Endothelial cell of umbilical vein (primary cell): ENCODE data around the gene CLEC5A. TPM values are rescaled to one million over a fixed set of nuclear protein-coding genes. Genes with fewer than 3 reads are reported as not detected.

Source experiments
- BruUV-seq: library from RNA; stranded (reverse); fragments of 400-500 nt; replicated peaks from 2 replicates; lab custom pipeline; 2021; lab: Mats Ljungman, UMichigan
- CTCF ChIA-PET: fragments of 300-600, 350-600 bp; sonication (Branson Sonifier 250); formaldehyde crosslinking; loops from one replicate; lab custom pipeline; 2021; ENCODE audit warnings: antibody characterized with exemption, inconsistent platforms; lab: Charles Lee
- POLR2A ChIA-PET: fragments of 300-600, 350-600 bp; sonication (Branson Sonifier 250); formaldehyde crosslinking; loops from one replicate; lab custom pipeline; 2021; ENCODE audit warnings: antibody characterized with exemption, inconsistent platforms; lab: Charles Lee
- DNase-seq: peaks from one replicate; pipeline ENCODE4 v3.0.0-alpha.2; 2011; ENCODE audit warnings: low read depth, low spot score
- FAIRE-seq: peaks from 2 replicates; lab custom pipeline; 2011; peaks lifted over from hg19 to GRCh38; lab: Jason Lieb, UNC
- H2AFZ ChIP-seq: 2 replicates; pipeline ENCODE4 v1.6.0; 2012; ENCODE audit warnings: low read depth, low read length, control low read depth, inconsistent platforms
- H3K27ac ChIP-seq: 2 replicates; pipeline ENCODE4 v1.5.1; 2011; ENCODE audit warnings: low read depth, mild to moderate bottlenecking, control low read depth, low read length, moderate library complexity; ENCODE audit not compliant: insufficient read depth
- H3K27me3 ChIP-seq, 2 experiments: 2 replicates each; pipeline versions ENCODE4 v1.6.0 to v1.6.1; 2011; ENCODE audit warnings: low read length in 2 of 2, mixed read lengths in 1 of 2; ENCODE audit not compliant: control insufficient read depth in 2 of 2, insufficient read depth in 2 of 2
- H3K36me3 ChIP-seq, 2 experiments: 2 replicates in 1 of 2; 3 replicates in 1 of 2; pipeline ENCODE4 v1.5.1; 2011; ENCODE audit warnings: low read length in 2 of 2, mild to moderate bottlenecking in 1 of 2, moderate library complexity in 1 of 2; ENCODE audit not compliant: control insufficient read depth in 2 of 2, insufficient read depth in 2 of 2; ENCODE audit errors: extremely low read depth in 1 of 2
- H3K4me1 ChIP-seq: 3 replicates; pipeline ENCODE4 v1.5.1; 2011; ENCODE audit warnings: mild to moderate bottlenecking, low read length; ENCODE audit not compliant: control insufficient read depth, insufficient read depth; ENCODE audit errors: extremely low read depth
- H3K4me2 ChIP-seq: 2 replicates; pipeline ENCODE4 v1.6.1; 2011; ENCODE audit warnings: low read length, control low read depth, mixed read lengths; ENCODE audit not compliant: insufficient read depth
- H3K4me3 ChIP-seq, 3 experiments: fragments of 200-600 bp in 1 of 3; sonication (generic), shearing (Covaris generic) in 1 of 3; replicated peaks in 1 of 3; 2 replicates each; pipeline ENCODE4 v1.5.1; 2011 to 2016; ENCODE audit warnings: control low read depth in 3 of 3, low read length in 3 of 3, mild to moderate bottlenecking in 2 of 3, inconsistent platforms in 1 of 3, low read depth in 1 of 3, moderate library complexity in 1 of 3; ENCODE audit not compliant: insufficient read depth in 1 of 3
- H3K79me2 ChIP-seq: 2 replicates; pipeline ENCODE4 v1.6.0; 2012; ENCODE audit warnings: low read length, inconsistent platforms; ENCODE audit not compliant: control insufficient read depth, insufficient read depth
- H3K9ac ChIP-seq: replicated peaks from 2 replicates; pipeline ENCODE3; 2011; ENCODE audit warnings: low read length, control low read depth; ENCODE audit not compliant: insufficient read depth; ENCODE audit errors: extremely low read depth
- H3K9me1 ChIP-seq: replicated peaks from 3 replicates; pipeline ENCODE4 v1.6.0; 2011; ENCODE audit warnings: mild to moderate bottlenecking, low read length; ENCODE audit not compliant: control insufficient read depth, insufficient read depth; ENCODE audit errors: extremely low read depth
- H3K9me3 ChIP-seq: replicated peaks from 2 replicates; pipeline ENCODE4 v1.5.1; 2012; ENCODE audit warnings: low read length, inconsistent platforms; ENCODE audit not compliant: control insufficient read depth, insufficient read depth
- H4K20me1 ChIP-seq: replicated peaks from 2 replicates; pipeline ENCODE3; 2011; ENCODE audit warnings: mild to moderate bottlenecking, low read length; ENCODE audit not compliant: control insufficient read depth, insufficient read depth; ENCODE audit errors: extremely low read depth
- EZH2 ChIP-seq: IDR thresholded peaks from 2 replicates; pipeline ENCODE4 v1.6.1; 2012; ENCODE audit warnings: borderline replicate concordance, low read depth, mild to moderate bottlenecking, moderate library complexity, low read length, inconsistent platforms; ENCODE audit not compliant: severe bottlenecking
- FOS ChIP-seq: IDR thresholded peaks from 2 replicates; pipeline ENCODE4 v1.6.1; 2011; ENCODE audit warnings: mild to moderate bottlenecking, low read length, moderate library complexity, borderline replicate concordance; ENCODE audit not compliant: insufficient read depth
- GATA2 ChIP-seq: IDR thresholded peaks from 2 replicates; pipeline ENCODE4 v1.7.0; 2011; ENCODE audit warnings: low read depth, mild to moderate bottlenecking, moderate library complexity, mixed read lengths, low read length; ENCODE audit not compliant: insufficient read length, insufficient read depth
- JUN ChIP-seq: IDR thresholded peaks from 2 replicates; pipeline ENCODE4 v1.6.1; 2011; ENCODE audit warnings: borderline replicate concordance, low read depth; ENCODE audit not compliant: insufficient read length, insufficient read depth
- MYC ChIP-seq: IDR thresholded peaks from one replicate; pipeline ENCODE4 v1.6.1; 2011; ENCODE audit warnings: mild to moderate bottlenecking, low read depth, low read length
- POLR2A ChIP-seq: IDR thresholded peaks from 2 replicates; pipeline ENCODE4 v1.6.1; 2012; ENCODE audit warnings: low read depth, mild to moderate bottlenecking, control low read depth, low read length
- POLR2AphosphoS5 ChIP-seq: IDR thresholded peaks from 2 replicates; pipeline ENCODE4 v1.6.1; 2012; ENCODE audit warnings: low read depth, mild to moderate bottlenecking, control low read depth, low read length, moderate library complexity; ENCODE audit not compliant: insufficient read depth
- dilution Hi-C: fragments of 300-500 bp; cut with MboI; formaldehyde crosslinking; loops from one replicate; pipeline ENCODE4 v1.15.0; 2019; ENCODE audit warnings: low sequenced_read_pairs; ENCODE audit not compliant: extremely low pct_ligation_motif_present
- intact Hi-C: fragments of 100-400 bp; cut with micrococcal nuclease; formaldehyde crosslinking; loops from one replicate; pipeline ENCODE4 v1.10.0; 2022
- polyA plus RNA-seq, 4 experiments: library from polyadenylated mRNA; depleted of rRNA in 3 of 4; stranded (reverse) in 3 of 4; unstranded in 1 of 4; fragments of >200 nt; gene quantifications; 2 replicates each; pipeline versions ENCODE4 v1.2.1 to v1.2.3, GENCODE V29; 2011 to 2012; ENCODE audit warnings: missing spikeins in 1 of 4
- total RNA-seq: library from RNA; stranded (reverse); gene quantifications from 2 replicates; pipeline ENCODE4 v1.2.3, GENCODE V29; 2021
- TF ChIP-seq, protein P1 (sequence below): IDR thresholded peaks from 2 replicates; pipeline ENCODE4 v1.6.1; 2011; ENCODE audit not compliant: insufficient read depth, insufficient read length
- TF ChIP-seq, protein P2 (sequence below), 2 donors: IDR thresholded peaks; 1 replicate in 1 of 2; 2 replicates in 1 of 2; pipeline ENCODE4 v1.5.1; 2011; ENCODE audit warnings: low read length in 2 of 2, mild to moderate bottlenecking in 2 of 2, moderate library complexity in 2 of 2, control low read depth in 1 of 2, inconsistent platforms in 1 of 2, low read depth in 1 of 2; ENCODE audit not compliant: insufficient read depth in 1 of 2; ENCODE audit errors: extremely low read depth in 1 of 2

CLEC5A gene
- total and polyA plus RNA-seq, 2 donors (not counting 3 experiments of a cell fraction or from before 2014, with no cell fraction given), result not detected

DNA sequence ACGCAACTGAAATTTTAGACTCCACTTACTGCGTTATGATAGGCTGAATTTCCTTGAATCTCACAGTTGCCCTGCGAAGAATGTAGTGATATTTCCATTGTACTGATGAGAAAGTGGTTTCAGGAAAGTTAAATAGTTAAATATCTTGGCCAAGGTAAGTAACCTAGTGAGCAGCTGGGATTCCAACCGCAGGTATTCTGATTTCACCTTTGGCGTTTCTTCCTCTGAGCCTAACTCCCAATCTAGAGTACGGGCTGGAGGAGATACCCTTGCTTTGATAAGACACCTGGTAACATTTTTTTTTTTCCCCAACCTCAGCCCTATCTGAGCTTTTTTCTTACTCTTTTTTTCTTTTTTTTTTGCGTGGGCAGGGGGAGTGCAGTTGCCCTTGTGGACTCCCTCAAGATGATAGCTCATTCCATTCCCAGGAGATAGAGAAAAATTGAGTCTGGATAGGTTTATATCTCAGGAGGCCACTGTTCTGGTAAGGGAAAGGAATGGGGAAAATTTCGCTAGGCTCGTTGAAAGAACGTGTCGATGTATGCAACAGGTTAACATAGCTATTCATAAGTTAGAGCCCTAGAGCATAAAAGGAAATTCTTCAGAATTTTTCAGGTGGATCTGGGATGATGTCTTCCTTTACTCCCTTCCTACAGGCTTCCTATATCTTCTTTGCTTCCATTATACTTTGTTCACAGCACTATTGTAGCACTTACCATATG, 29.9 kb upstream of the CLEC5A start:
- no peak overlapping the region for H3K27ac ChIP-seq
- dilution Hi-C loops, result no loop called here
- no peaks in the 10 kb centered on the region for H3K4me1 ChIP-seq
- FAIRE-seq (no peak), DNase-seq (no peak)
- H3K9me1 ChIP-seq, result no peaks in the 10 kb centered on the region
- H3K27me3 ChIP-seq, result no peaks in the 10 kb centered on the region
- H3K4me3 ChIP-seq, result no peak overlapping the region
- intact Hi-C loops, result loop anchor here (1.0 to 5.0 kb wide), 2 partner anchors 324 to 326 kb away; no protein-coding TSS in a partner anchor
- no peak overlapping the region for H3K4me2 ChIP-seq
- no peaks in the 10 kb centered on the region for H3K36me3 ChIP-seq
- BruUV-seq, result no TSS peak
- no peak overlapping the region for H3K9ac ChIP-seq
- no peaks in the 10 kb centered on the region for H3K79me2 ChIP-seq
- ChIA-PET POLR2A (no interaction called here), CTCF (interaction anchor here (0.7 to 1.9 kb wide), 2 partner anchors 10 to 69 kb away, joined by 3 to 9 read pairs; no protein-coding TSS in a partner anchor)
- no peak overlapping the region for H2AFZ ChIP-seq
- H4K20me1 ChIP-seq, result no peaks in the 10 kb centered on the region
- TF ChIP-seq, protein P1, sequence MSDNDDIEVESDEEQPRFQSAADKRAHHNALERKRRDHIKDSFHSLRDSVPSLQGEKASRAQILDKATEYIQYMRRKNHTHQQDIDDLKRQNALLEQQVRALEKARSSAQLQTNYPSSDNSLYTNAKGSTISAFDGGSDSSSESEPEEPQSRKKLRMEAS, result no peak
- TF ChIP-seq GATA2 (no peak), EZH2 (no peak), JUN (no peak), POLR2AphosphoS5 (no peak), POLR2A (no peak), FOS (no peak), MYC (no peak)
- TF ChIP-seq, protein P2, sequence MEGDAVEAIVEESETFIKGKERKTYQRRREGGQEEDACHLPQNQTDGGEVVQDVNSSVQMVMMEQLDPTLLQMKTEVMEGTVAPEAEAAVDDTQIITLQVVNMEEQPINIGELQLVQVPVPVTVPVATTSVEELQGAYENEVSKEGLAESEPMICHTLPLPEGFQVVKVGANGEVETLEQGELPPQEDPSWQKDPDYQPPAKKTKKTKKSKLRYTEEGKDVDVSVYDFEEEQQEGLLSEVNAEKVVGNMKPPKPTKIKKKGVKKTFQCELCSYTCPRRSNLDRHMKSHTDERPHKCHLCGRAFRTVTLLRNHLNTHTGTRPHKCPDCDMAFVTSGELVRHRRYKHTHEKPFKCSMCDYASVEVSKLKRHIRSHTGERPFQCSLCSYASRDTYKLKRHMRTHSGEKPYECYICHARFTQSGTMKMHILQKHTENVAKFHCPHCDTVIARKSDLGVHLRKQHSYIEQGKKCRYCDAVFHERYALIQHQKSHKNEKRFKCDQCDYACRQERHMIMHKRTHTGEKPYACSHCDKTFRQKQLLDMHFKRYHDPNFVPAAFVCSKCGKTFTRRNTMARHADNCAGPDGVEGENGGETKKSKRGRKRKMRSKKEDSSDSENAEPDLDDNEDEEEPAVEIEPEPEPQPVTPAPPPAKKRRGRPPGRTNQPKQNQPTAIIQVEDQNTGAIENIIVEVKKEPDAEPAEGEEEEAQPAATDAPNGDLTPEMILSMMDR (IDR thresholded peaks at IDR 0.05; ENCODE audit: extremely low read depth in 1 of 2, insufficient read depth in 1 of 2, low read depth in 1 of 2, low read length in 2 of 2), result no peak
- no peaks in the 10 kb centered on the region for H3K9me3 ChIP-seq
